T-helper 17 cell (primary cell): ENCODE results near the gene CHL1. TPM values are rescaled to one million over a fixed set of nuclear protein-coding genes. Genes with fewer than 3 reads are reported as not detected.

Experiments
- ATAC-seq: fragments of 150-1000 bp; cut with Tn5 transposase; 2 replicates; pipeline ENCODE4 v1.10.0; 2021; ENCODE audit warnings: mild to moderate bottlenecking, moderate library complexity
- DNase-seq, 3 donors: peaks; one replicate each; pipeline versions ENCODE4 v3.0.0 to v3.0.0-alpha.2; 2020 to 2021
- H3K9me3 ChIP-seq: one replicate; pipeline ENCODE4 v1.7.0; 2013; ENCODE audit warnings: low read length, mild to moderate bottlenecking; ENCODE audit not compliant: control insufficient read depth, poor library complexity, severe bottlenecking
- H3K27ac Mint-ChIP-seq: one replicate; pipeline ENCODE4 v1.8.0; 2022; ENCODE audit warnings: mild to moderate bottlenecking, moderate library complexity, mixed read lengths
- H3K27me3 Mint-ChIP-seq: one replicate; pipeline ENCODE4 v1.8.0; 2022; ENCODE audit warnings: mixed read lengths
- H3K36me3 Mint-ChIP-seq: one replicate; pipeline ENCODE4 v1.8.0; 2022; ENCODE audit warnings: low read depth, mixed read lengths
- H3K4me1 Mint-ChIP-seq: one replicate; pipeline ENCODE4 v1.8.0; 2022; ENCODE audit warnings: mild to moderate bottlenecking, mixed read lengths
- H3K4me3 Mint-ChIP-seq: one replicate; pipeline ENCODE4 v1.8.0; 2022; ENCODE audit warnings: mild to moderate bottlenecking, moderate library complexity, mixed read lengths
- total RNA-seq, 4 donors: library from RNA in 2 of 4; stranded (reverse) in 2 of 4; gene quantifications; one replicate each; pipeline ENCODE4 v1.2.3 and lab custom pipeline; 2022 to 2026

CHL1 gene
- total RNA-seq, 2 donors from 2014 or later = 0.97 TPM; not detected in 1

- H3K36me3 Mint-ChIP-seq = no peaks in the 10 kb centered on the region
- no peaks in the 10 kb centered on the region for H3K27me3 Mint-ChIP-seq
- no peaks in the 10 kb centered on the region for H3K9me3 ChIP-seq
- no peak overlapping the region for H3K4me3 Mint-ChIP-seq
- H3K4me1 Mint-ChIP-seq = no peaks in the 10 kb centered on the region
- H3K27ac Mint-ChIP-seq = no peak overlapping the region
- ATAC-seq (no peak), DNase-seq (no peak)
These were observed 46.2 kb downstream of the CHL1 start for GRCh38 chr3:242602-243355.

DNA sequence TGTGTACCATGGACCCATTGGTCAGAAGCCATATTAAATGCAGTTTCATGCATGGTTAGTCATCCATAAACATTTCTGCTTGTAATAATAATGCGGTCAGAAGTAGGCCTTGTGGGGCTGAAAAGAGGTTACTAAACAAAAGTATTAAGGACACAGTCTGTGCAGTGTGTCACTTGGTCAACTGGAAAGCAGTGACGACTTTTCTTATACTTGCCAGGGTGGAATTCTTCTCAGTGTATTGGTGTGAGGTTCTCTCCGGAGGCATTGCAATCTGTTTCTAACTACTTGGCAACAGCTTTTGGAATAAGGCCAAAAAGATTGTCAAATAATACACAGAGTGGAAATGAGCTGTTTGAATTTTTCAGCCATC is 46.8 kb downstream of the CHL1 start:
- ATAC-seq (no peak), DNase-seq (no peak)
- Mint-ChIP-seq H3K4me1 (no peaks in the 10 kb centered on the region), H3K27me3 (no peaks in the 10 kb centered on the region), H3K4me3 (no peak overlapping the region), H3K36me3 (no peaks in the 10 kb centered on the region), H3K27ac (no peak overlapping the region)
- no peaks in the 10 kb centered on the region for H3K9me3 ChIP-seq

GRCh38 chr3:244041-244440 is 47.5 kb downstream of the CHL1 start:
- H3K4me1 Mint-ChIP-seq = peaks cover 2% of the 10 kb centered on the region
- H3K27ac Mint-ChIP-seq = no peak overlapping the region
- H3K36me3 Mint-ChIP-seq = no peaks in the 10 kb centered on the region
- DNase-seq (no peak), ATAC-seq (no peak)
- no peaks in the 10 kb centered on the region for H3K9me3 ChIP-seq
- H3K27me3 Mint-ChIP-seq = no peaks in the 10 kb centered on the region
- H3K4me3 Mint-ChIP-seq = no peak overlapping the region

DNA sequence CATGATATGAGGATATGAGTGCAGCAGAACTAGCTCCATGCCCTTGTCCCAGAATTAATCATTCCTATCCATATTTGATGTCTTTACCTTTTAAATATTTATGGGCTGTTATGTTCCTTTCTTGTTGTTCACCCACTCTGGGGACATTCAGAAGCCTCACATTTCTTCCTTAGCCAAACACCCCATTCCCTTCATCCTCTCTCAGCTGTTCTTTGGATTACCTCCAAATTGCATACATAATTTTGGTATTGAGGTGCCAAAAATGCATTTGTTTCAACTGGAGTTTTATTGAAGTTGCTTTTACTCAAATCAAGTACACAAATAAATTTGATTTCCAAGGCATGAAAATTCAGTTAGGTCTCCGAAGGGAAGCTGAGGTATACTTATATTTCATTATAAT is 51.4 kb downstream of the CHL1 start:
- DNase-seq (no peak), ATAC-seq (no peak)
- no peaks in the 10 kb centered on the region for H3K36me3 Mint-ChIP-seq
- H3K4me3 Mint-ChIP-seq = no peak overlapping the region
- H3K4me1 Mint-ChIP-seq = peaks cover 3% of the 10 kb centered on the region
- no peaks in the 10 kb centered on the region for H3K27me3 Mint-ChIP-seq
- no peak overlapping the region for H3K27ac Mint-ChIP-seq
- no peaks in the 10 kb centered on the region for H3K9me3 ChIP-seq

- no peaks in the 10 kb centered on the region for H3K9me3 ChIP-seq
- Mint-ChIP-seq H3K27me3 (no peaks in the 10 kb centered on the region), H3K27ac (no peak overlapping the region), H3K36me3 (no peaks in the 10 kb centered on the region), H3K4me3 (no peak overlapping the region), H3K4me1 (peaks cover 3% of the 10 kb centered on the region)
- DNase-seq (no peak), ATAC-seq (no peak)
These were observed 52.4 kb downstream of the CHL1 start for GRCh38 chr3:248864-249520.

DNA sequence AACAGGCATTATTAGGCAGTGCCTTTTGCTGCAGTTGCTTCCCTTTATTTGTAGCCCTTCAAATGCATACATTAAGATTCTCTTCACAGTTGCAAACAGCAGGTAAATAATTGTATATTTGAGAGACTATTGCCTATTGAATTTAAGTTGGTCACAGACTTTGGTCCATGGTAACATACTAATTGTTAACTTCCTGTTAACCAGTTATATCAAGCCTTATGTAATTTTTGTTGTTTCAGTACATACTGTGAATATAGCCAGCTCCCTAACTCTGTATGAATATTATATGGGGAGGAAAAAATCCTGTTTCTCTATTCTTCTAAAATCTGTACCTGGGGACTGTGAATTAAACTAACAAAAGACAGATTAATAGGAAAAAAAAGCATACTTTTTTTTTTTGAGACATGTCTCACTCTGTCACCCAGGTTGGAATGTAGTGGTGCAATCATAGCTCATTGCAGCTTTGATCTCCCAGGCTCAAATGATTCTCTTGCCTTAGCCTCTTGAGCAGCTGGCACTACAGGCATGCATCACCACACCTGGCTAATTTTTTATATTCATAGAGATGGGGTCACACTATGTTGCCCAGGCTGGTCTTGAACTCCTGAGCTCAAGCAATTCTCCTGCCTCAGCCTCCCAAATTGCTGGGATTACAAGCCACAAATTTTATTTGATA is 53.2 kb downstream of the CHL1 start:
- DNase-seq = no peak
- Mint-ChIP-seq H3K4me3 (no peak overlapping the region), H3K27ac (no peak overlapping the region), H3K4me1 (peaks cover 3% of the 10 kb centered on the region), H3K27me3 (no peaks in the 10 kb centered on the region), H3K36me3 (no peaks in the 10 kb centered on the region)
- ATAC-seq = no peak
- H3K9me3 ChIP-seq = no peaks in the 10 kb centered on the region

- H3K27me3 Mint-ChIP-seq = no peaks in the 10 kb centered on the region
- ATAC-seq (no peak), DNase-seq (no peak)
- no peaks in the 10 kb centered on the region for H3K9me3 ChIP-seq
- H3K36me3 Mint-ChIP-seq = no peaks in the 10 kb centered on the region
- no peak overlapping the region for H3K27ac Mint-ChIP-seq
- no peaks in the 10 kb centered on the region for H3K4me1 Mint-ChIP-seq
- no peak overlapping the region for H3K4me3 Mint-ChIP-seq
These were observed 59.9 kb downstream of the CHL1 start for GRCh38 chr3:256501-256900.

GRCh38 chr3:257826-258225 is 61.3 kb downstream of the CHL1 start:
- H3K9me3 ChIP-seq = no peaks in the 10 kb centered on the region
- H3K4me3 Mint-ChIP-seq = no peak overlapping the region
- no peak for DNase-seq
- H3K27ac Mint-ChIP-seq = no peak overlapping the region
- no peaks in the 10 kb centered on the region for H3K27me3 Mint-ChIP-seq
- H3K36me3 Mint-ChIP-seq = no peaks in the 10 kb centered on the region
- no peak for ATAC-seq
- no peaks in the 10 kb centered on the region for H3K4me1 Mint-ChIP-seq

- ATAC-seq = no peak
- DNase-seq = no peak
- Mint-ChIP-seq H3K4me3 (no peak overlapping the region), H3K36me3 (no peaks in the 10 kb centered on the region), H3K27ac (no peak overlapping the region), H3K27me3 (no peaks in the 10 kb centered on the region), H3K4me1 (no peaks in the 10 kb centered on the region)
- no peaks in the 10 kb centered on the region for H3K9me3 ChIP-seq
These were observed 64.3 kb downstream of the CHL1 start for GRCh38 chr3:260898-261297.

GRCh38 chr3:263393-263792 is 66.8 kb downstream of the CHL1 start:
- Mint-ChIP-seq H3K4me1 (no peaks in the 10 kb centered on the region), H3K27me3 (no peaks in the 10 kb centered on the region), H3K27ac (no peak overlapping the region), H3K36me3 (no peaks in the 10 kb centered on the region), H3K4me3 (no peak overlapping the region)
- DNase-seq (no peak), ATAC-seq (no peak)
- no peaks in the 10 kb centered on the region for H3K9me3 ChIP-seq

- H3K9me3 ChIP-seq = no peaks in the 10 kb centered on the region
- Mint-ChIP-seq H3K27me3 (no peaks in the 10 kb centered on the region), H3K27ac (no peak overlapping the region), H3K36me3 (no peaks in the 10 kb centered on the region), H3K4me1 (no peaks in the 10 kb centered on the region), H3K4me3 (no peak overlapping the region)
- ATAC-seq (no peak), DNase-seq (no peak)
These were observed 68.0 kb downstream of the CHL1 start for GRCh38 chr3:264394-265156.

- no peaks in the 10 kb centered on the region for H3K9me3 ChIP-seq
- no peak for ATAC-seq
- no peak overlapping the region for H3K4me3 Mint-ChIP-seq
- H3K27me3 Mint-ChIP-seq = no peaks in the 10 kb centered on the region
- no peak for DNase-seq
- H3K36me3 Mint-ChIP-seq = no peaks in the 10 kb centered on the region
- H3K27ac Mint-ChIP-seq = no peak overlapping the region
- H3K4me1 Mint-ChIP-seq = no peaks in the 10 kb centered on the region
These were observed 70.5 kb downstream of the CHL1 start for GRCh38 chr3:267101-267500.

DNA sequence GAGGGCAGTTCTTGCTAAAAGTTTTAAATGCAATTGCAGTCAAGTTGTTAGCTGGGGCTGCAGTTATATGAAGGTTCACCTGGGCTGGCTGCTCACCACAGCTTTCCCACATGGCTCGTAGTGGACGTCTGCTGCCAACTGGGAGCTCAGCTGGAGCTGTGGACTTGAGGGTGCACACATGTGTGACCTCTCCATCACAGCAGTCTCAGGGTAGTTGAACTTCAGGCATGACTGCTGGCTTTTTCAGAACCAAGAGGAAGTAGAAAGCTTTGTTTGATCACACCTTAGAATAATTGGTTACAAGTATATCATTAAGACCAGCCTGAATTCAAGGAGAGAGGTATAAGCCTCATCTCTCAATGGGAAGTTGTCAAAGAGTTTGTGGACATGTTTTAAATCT is 74.1 kb downstream of the CHL1 start:
- DNase-seq (no peak), ATAC-seq (no peak)
- H3K9me3 ChIP-seq = no peaks in the 10 kb centered on the region
- H3K4me3 Mint-ChIP-seq = no peak overlapping the region
- H3K36me3 Mint-ChIP-seq = no peaks in the 10 kb centered on the region
- no peaks in the 10 kb centered on the region for H3K27me3 Mint-ChIP-seq
- no peak overlapping the region for H3K27ac Mint-ChIP-seq
- no peaks in the 10 kb centered on the region for H3K4me1 Mint-ChIP-seq
